Vagina (tissue), 2 donors: ENCODE measurements around the gene MAG. TPM values are rescaled to one million over a fixed set of nuclear protein-coding genes. Genes with fewer than 3 reads are reported as not detected.
A peak's percentile ranks its signal among the peaks of the same experiment; 100 is the strongest.

Experiments used
- DNase-seq, 2 donors: peaks; one replicate each; pipeline ENCODE4 v3.0.0-alpha.2; 2017; ENCODE audit errors: extremely low spot score in 2 of 2
- H3K27ac ChIP-seq: fragments of 200-600 bp; sonication (generic); one replicate; pipeline ENCODE4 v1.5.1; 2019
- H3K27me3 ChIP-seq: fragments of 200-600 bp; sonication (generic); one replicate; pipeline ENCODE4 v1.5.1; 2019
- H3K36me3 ChIP-seq, 2 donors: fragments of 200-600 bp; sonication (generic); one replicate each; pipeline ENCODE4 v1.5.1; 2017 to 2019
- H3K4me1 ChIP-seq: fragments of 200-600 bp; sonication (generic); one replicate; pipeline ENCODE4 v1.5.1; 2019
- H3K4me3 ChIP-seq, 2 donors: fragments of 200-600 bp; sonication (generic); 1 replicate in 1 of 2; 2 replicates in 1 of 2; pipeline ENCODE4 v1.5.1; 2016 to 2019
- H3K9me3 ChIP-seq: fragments of 200-600 bp; sonication (generic); one replicate; pipeline ENCODE4 v1.5.1; 2019
- POLR2A ChIP-seq, 2 donors: fragments of 450-650 bp; IDR thresholded peaks; one replicate each; pipeline ENCODE4 v1.6.1; 2017; ENCODE audit warnings: antibody characterized with exemption in 2 of 2, mild to moderate bottlenecking in 2 of 2, moderate library complexity in 2 of 2
- POLR2AphosphoS5 ChIP-seq, 2 donors: sonication (generic); formaldehyde crosslinking; IDR thresholded peaks; one replicate each; pipeline ENCODE4 v1.9.0; 2017; ENCODE audit warnings: antibody characterized with exemption in 2 of 2, mild to moderate bottlenecking in 2 of 2, low read depth in 1 of 2; ENCODE audit not compliant: insufficient read depth in 1 of 2
- intact Hi-C: fragments of 100-400 bp; cut with DNase I; formaldehyde crosslinking; loops from one replicate; pipeline ENCODE4 v1.15.1; 2023
- total RNA-seq: library from RNA; depleted of rRNA; stranded (reverse); fragments of >200 nt; gene quantifications from one replicate; pipeline ENCODE4 v1.2.3, GENCODE V29; 2016
- TF ChIP-seq, protein P1 (sequence below), 3 experiments: fragments of 450-650 bp in 2 of 3; fragments of 200-600 bp in 1 of 3; sonication (generic) in 1 of 3; IDR thresholded peaks; one replicate each; pipeline ENCODE4 v1.5.1; 2017 to 2019; ENCODE audit warnings: antibody characterized with exemption in 3 of 3, mild to moderate bottlenecking in 2 of 3, moderate library complexity in 2 of 3

The MAG gene
- total RNA-seq, 1 donor from 2014 or later = not detected

DNA sequence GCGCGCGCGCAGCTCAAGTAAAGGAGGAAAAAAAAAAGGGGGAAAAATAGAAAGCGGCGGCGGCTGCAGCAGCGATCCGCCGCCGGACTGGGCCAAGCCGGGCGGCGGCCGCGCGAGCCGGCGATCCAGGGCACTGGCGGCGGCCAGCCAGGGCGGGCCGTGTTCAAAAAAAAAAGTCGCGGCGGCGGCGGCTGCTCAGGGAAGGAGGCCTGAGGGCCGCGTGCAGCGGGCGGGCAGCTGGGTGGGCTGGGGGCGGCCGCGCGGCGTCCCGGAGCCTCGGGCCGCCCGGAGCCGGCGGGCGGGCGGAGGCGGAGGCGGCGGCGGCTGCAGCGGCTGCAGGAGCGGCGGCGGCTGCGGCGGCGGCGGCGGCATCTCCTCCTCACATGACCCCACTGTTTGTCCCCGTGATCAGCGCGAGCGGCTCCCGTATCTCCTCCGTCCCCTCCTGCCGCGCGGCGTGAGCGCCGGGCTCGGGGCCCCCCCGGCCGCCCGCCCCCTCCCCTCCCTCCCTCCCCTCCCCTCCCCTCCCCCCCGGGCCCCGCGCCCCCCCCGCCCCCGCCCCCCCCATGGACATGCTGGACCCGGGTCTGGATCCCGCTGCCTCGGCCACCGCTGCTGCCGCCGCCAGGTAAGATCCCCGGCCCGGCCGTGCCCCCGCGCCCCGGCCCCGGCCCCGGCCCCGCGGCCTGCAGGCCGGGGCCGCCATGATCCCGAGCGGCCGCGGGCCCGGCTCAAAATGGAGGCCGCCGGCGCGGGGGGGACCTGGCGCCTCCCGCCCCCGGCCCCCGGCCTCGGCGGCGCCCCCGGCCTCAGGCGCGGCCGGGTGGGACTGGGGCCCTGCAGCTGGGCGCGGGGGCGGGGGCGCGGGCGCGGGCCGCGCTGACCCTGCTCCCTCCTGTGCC is 23.2 kb upstream of the MAG start, which contains the start of gene USF2:
USF2 (plus strand) TSS at position 427 of the 902 bp plus-strand sequence; CDS start at position 567, 140 bp downstream.
- TF ChIP-seq POLR2AphosphoS5 (IDR thresholded peaks at IDR 0.05; ENCODE audit: insufficient read depth in 1 of 2, low read depth in 1 of 2) (no peak), POLR2A (IDR thresholded peaks at IDR 0.05) (no peak)
- TF ChIP-seq, protein P1, sequence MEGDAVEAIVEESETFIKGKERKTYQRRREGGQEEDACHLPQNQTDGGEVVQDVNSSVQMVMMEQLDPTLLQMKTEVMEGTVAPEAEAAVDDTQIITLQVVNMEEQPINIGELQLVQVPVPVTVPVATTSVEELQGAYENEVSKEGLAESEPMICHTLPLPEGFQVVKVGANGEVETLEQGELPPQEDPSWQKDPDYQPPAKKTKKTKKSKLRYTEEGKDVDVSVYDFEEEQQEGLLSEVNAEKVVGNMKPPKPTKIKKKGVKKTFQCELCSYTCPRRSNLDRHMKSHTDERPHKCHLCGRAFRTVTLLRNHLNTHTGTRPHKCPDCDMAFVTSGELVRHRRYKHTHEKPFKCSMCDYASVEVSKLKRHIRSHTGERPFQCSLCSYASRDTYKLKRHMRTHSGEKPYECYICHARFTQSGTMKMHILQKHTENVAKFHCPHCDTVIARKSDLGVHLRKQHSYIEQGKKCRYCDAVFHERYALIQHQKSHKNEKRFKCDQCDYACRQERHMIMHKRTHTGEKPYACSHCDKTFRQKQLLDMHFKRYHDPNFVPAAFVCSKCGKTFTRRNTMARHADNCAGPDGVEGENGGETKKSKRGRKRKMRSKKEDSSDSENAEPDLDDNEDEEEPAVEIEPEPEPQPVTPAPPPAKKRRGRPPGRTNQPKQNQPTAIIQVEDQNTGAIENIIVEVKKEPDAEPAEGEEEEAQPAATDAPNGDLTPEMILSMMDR (IDR thresholded peaks at IDR 0.05) = no peak
- no peaks in the 10 kb centered on the region for H3K27me3 ChIP-seq
- H3K27ac ChIP-seq = peak within 1 kb of the TSS; percentile 89
- intact Hi-C loops = loop anchor here (5.0 kb wide), 1 partner anchor 126 kb away; the partner anchor contains the start of gene FXYD7
- no peaks in the 10 kb centered on the region for H3K9me3 ChIP-seq
- no peak for DNase-seq
- peaks cover 56% of the 10 kb centered on the region for H3K4me1 ChIP-seq
- H3K4me3 ChIP-seq = peak within 1 kb of the TSS; percentile 66 to 76
- peaks cover 4 to 35% of the 10 kb centered on the region in 2 donors for H3K36me3 ChIP-seq

DNA sequence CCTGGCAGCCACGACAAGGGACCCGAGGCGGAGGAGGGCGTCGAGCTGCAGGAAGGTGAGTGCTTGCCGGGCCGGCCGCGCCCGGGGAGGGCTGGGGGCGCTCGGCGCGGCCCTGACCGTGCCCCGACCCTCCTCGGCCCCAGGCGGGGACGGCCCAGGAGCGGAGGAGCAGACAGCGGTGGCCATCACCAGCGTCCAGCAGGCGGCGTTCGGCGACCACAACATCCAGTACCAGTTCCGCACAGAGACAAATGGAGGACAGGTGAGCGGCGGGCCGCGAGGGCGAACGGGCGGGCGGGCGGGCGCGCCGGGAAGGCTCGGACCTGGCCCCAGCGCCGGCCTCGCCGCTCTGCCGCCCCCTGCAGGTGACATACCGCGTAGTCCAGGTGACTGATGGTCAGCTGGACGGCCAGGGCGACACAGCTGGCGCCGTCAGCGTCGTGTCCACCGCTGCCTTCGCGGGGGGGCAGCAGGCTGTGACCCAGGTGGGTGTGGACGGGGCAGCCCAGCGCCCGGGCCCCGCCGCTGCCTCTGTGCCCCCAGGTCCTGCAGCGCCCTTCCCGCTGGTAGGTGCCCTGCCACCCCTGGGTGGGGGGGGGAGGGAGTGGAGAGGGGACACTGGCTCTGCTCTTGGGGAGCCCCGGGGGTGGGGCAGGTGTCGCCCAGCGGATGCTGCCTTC is 22.4 kb upstream of the MAG start:
- Histone ChIP-seq H3K27ac (peak overlapping the region; percentile 89), H3K9me3 (no peaks in the 10 kb centered on the region), H3K36me3 (peaks cover 8 to 43% of the 10 kb centered on the region in 2 donors), H3K4me1 (peaks cover 55% of the 10 kb centered on the region), H3K4me3 (peak overlapping the region; percentile 66 to 76), H3K27me3 (no peaks in the 10 kb centered on the region)
- no peak for DNase-seq
- TF ChIP-seq POLR2A (IDR thresholded peaks at IDR 0.05) (no peak), POLR2AphosphoS5 (IDR thresholded peaks at IDR 0.05; ENCODE audit: insufficient read depth in 1 of 2, low read depth in 1 of 2) (peak in 1 of 2 donors; percentile 34)
- TF ChIP-seq, protein P1 (IDR thresholded peaks at IDR 0.05) = peak; percentile 3 to 48 (median 34)
- intact Hi-C loops = loop anchor here (5.0 to 10.0 kb wide), 2 partner anchors 127 to 205 kb away; partner anchors contain the start of gene FXYD7

DNA sequence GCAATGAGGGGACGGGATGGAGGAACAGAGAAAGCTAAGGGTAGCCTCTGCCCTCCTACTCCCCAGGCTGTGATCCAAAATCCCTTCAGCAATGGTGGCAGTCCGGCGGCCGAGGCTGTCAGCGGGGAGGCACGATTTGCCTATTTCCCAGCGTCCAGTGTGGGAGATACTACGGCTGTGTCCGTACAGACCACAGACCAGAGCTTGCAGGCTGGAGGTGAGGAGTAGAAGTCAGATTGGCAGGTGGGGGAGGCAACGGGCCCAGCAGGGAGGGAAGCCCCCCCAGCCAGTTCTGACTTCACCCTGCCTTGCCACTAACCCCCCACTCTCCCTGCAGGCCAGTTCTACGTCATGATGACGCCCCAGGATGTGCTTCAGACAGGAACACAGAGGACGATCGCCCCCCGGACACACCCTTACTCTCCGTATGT is 21.6 kb upstream of the MAG start:
- DNase-seq = no peak
- H3K27ac ChIP-seq = no peak overlapping the region
- peak overlapping the region in 1 of 2 donors; percentile 76 for H3K4me3 ChIP-seq
- TF ChIP-seq POLR2AphosphoS5 (IDR thresholded peaks at IDR 0.05; ENCODE audit: insufficient read depth in 1 of 2, low read depth in 1 of 2) = no peak
- TF ChIP-seq POLR2A (IDR thresholded peaks at IDR 0.05) = no peak
- TF ChIP-seq, protein P1 (IDR thresholded peaks at IDR 0.05) = no peak
- H3K4me1 ChIP-seq = peaks cover 47% of the 10 kb centered on the region
- no peaks in the 10 kb centered on the region for H3K27me3 ChIP-seq
- no peaks in the 10 kb centered on the region for H3K9me3 ChIP-seq
- peaks cover 8 to 51% of the 10 kb centered on the region in 2 donors for H3K36me3 ChIP-seq
- intact Hi-C loops = loop anchor here (10.0 kb wide), 1 partner anchor 206 kb away; no protein-coding TSS in a partner anchor

DNA sequence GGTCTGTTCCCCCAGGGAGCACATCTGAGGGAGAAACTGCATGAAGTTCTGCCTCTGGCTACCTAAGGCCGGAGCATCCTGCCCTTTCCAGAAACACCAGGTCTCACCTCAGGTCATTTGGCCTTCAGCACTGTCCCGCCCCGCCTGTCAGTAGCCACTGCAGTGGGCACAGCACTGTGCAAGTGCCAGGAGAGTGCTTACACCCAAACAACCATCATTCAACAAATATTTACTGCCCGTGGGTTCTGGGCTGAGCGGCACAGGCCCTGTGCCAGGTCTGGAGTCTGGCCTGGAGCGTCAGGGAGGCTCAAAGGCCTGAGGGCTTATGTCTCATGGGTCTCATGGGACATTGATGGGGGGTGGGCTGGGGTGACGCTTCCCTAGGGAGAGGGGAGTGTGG is 20.4 kb upstream of the MAG start:
- TF ChIP-seq POLR2AphosphoS5 (IDR thresholded peaks at IDR 0.05; ENCODE audit: insufficient read depth in 1 of 2, low read depth in 1 of 2) (no peak), POLR2A (IDR thresholded peaks at IDR 0.05) (no peak)
- TF ChIP-seq, protein P1 (IDR thresholded peaks at IDR 0.05) = no peak
- Histone ChIP-seq H3K4me3 (no peak overlapping the region), H3K27me3 (no peaks in the 10 kb centered on the region), H3K9me3 (no peaks in the 10 kb centered on the region), H3K36me3 (peaks cover 8 to 59% of the 10 kb centered on the region in 2 donors), H3K27ac (no peak overlapping the region), H3K4me1 (peaks cover 35% of the 10 kb centered on the region)
- intact Hi-C loops = loop anchor here (10.0 kb wide), 1 partner anchor 207 kb away; no protein-coding TSS in a partner anchor
- DNase-seq = no peak
